HepG2 (cell line): ENCODE data around the gene ESRP2. TPM values are rescaled to one million over a fixed set of nuclear protein-coding genes. Genes with fewer than 3 reads are reported as not detected.

Experiments used
- ELF3 ChIP-seq: IDR thresholded peaks from 2 replicates; pipeline ENCODE4 v1.6.1; 2016; ENCODE audit warnings: missing genetic modification reagents, missing compliant biosample characterization
- HMGA1 ChIP-seq: sonication (generic); formaldehyde crosslinking; conservative IDR thresholded peaks from 2 replicates; pipeline ENCODE4 v1.4.0; 2020; ENCODE audit warnings: missing genetic modification reagents
- MEIS2 ChIP-seq: sonication (generic); formaldehyde crosslinking; IDR thresholded peaks from 2 replicates; pipeline ENCODE4 v1.9.0; 2021; ENCODE audit warnings: mild to moderate bottlenecking, missing genetic modification reagents
- NRL ChIP-seq: sonication (generic); formaldehyde crosslinking; IDR thresholded peaks from 2 replicates; pipeline ENCODE4 v1.5.0; 2020; ENCODE audit warnings: missing genetic modification reagents, mild to moderate bottlenecking, moderate library complexity, borderline replicate concordance
- POLR2A ChIP-seq, 2 experiments: IDR thresholded peaks; 2 replicates each; pipeline ENCODE4 v1.6.1; 2011; ENCODE audit warnings: low read depth in 2 of 2, low read length in 2 of 2, mild to moderate bottlenecking in 1 of 2, moderate library complexity in 1 of 2; ENCODE audit not compliant: insufficient read depth in 1 of 2
- SATB2 ChIP-seq: sonication (generic); formaldehyde crosslinking; IDR thresholded peaks from 2 replicates; pipeline ENCODE4 v1.5.0; 2020; ENCODE audit warnings: missing genetic modification reagents
- SKI ChIP-seq: fragments of 450-650 bp; IDR thresholded peaks from one replicate; pipeline ENCODE4 v1.6.1; 2018; ENCODE audit warnings: mild to moderate bottlenecking; ENCODE audit not compliant: partially characterized antibody
- SMC3 ChIP-seq: IDR thresholded peaks from 2 replicates; pipeline ENCODE4 v1.6.1; 2011; ENCODE audit warnings: low read length, improper control_type of control experiment
- SPEN ChIP-seq: sonication (generic); formaldehyde crosslinking; IDR thresholded peaks from 2 replicates; pipeline ENCODE4 v1.5.1; 2020; ENCODE audit warnings: low read depth, mild to moderate bottlenecking, missing genetic modification reagents
- TBP ChIP-seq: sonication (generic); formaldehyde crosslinking; IDR thresholded peaks from 2 replicates; pipeline ENCODE4 v1.5.0; 2020; ENCODE audit warnings: missing genetic modification reagents
- TOE1 ChIP-seq: sonication (generic); formaldehyde crosslinking; IDR thresholded peaks from 2 replicates; pipeline ENCODE4 v1.4.0; 2020; ENCODE audit warnings: mild to moderate bottlenecking, missing genetic modification reagents
- TP53 ChIP-seq: sonication (generic); formaldehyde crosslinking; conservative IDR thresholded peaks from 2 replicates; pipeline ENCODE4 v1.4.0; 2020; ENCODE audit warnings: missing genetic modification reagents
- ZNF296 ChIP-seq: sonication (generic); formaldehyde crosslinking; conservative IDR thresholded peaks from 2 replicates; pipeline ENCODE4 v1.5.0; 2020; ENCODE audit warnings: mild to moderate bottlenecking, missing genetic modification reagents
- ZNF329 ChIP-seq: sonication (generic); formaldehyde crosslinking; IDR thresholded peaks from 2 replicates; pipeline ENCODE4 v1.9.0; 2021; ENCODE audit warnings: low read depth, mild to moderate bottlenecking, missing genetic modification reagents
- ZNF343 ChIP-seq: sonication (generic); formaldehyde crosslinking; IDR thresholded peaks from 2 replicates; pipeline ENCODE4 v1.4.0; 2020; ENCODE audit warnings: mild to moderate bottlenecking, missing genetic modification reagents
- ZNF44 ChIP-seq: sonication (generic); formaldehyde crosslinking; IDR thresholded peaks from 2 replicates; pipeline ENCODE4 v1.5.1; 2020; ENCODE audit warnings: mild to moderate bottlenecking, missing genetic modification reagents
- polyA plus RNA-seq, 8 experiments: library from polyadenylated mRNA; depleted of rRNA in 3 of 8; stranded (reverse) in 7 of 8; unstranded in 1 of 8; fragments of >200 nt; fragmentation: Illumina TruSeq in 4 of 8; extraction: Trizol in 4 of 8; gene quantifications; 2 replicates each; pipeline versions ENCODE4 v1.2.1 to v1.2.3, GENCODE V29; 2011 to 2016; ENCODE audit warnings: low read depth in 4 of 8, missing spikeins in 1 of 8, mixed read lengths in 1 of 8; ENCODE audit not compliant: insufficient read depth in 1 of 8
- total RNA-seq, 5 experiments: library from RNA; depleted of rRNA; stranded (reverse); fragments of >200 nt; fragmentation: Illumina TruSeq; extraction: Trizol; gene quantifications; 2 replicates each; pipeline ENCODE4 v1.2.3, GENCODE V29; 2016; ENCODE audit warnings: low read depth in 1 of 5
- TF ChIP-seq, protein P1 (sequence below): IDR thresholded peaks from 2 replicates; pipeline ENCODE4 v1.6.1; 2016
- TF ChIP-seq, protein P2 (sequence below): sonication (generic); formaldehyde crosslinking; IDR thresholded peaks from one replicate; pipeline ENCODE4 v1.5.1; 2020; ENCODE audit warnings: mild to moderate bottlenecking, missing genetic modification reagents; ENCODE audit errors: not compliant biosample characterization
- TF ChIP-seq, protein P3 (sequence below): sonication (generic); formaldehyde crosslinking; IDR thresholded peaks from 2 replicates; pipeline ENCODE4 v1.8.1; 2023; ENCODE audit warnings: mild to moderate bottlenecking, moderate library complexity, missing genetic modification reagents

The ESRP2 gene
- total and polyA plus RNA-seq, 2 of the 13 experiments (the other 11 are each of a cell fraction or from before 2014, with no cell fraction given) = 21.1 to 32.4 TPM

DNA sequence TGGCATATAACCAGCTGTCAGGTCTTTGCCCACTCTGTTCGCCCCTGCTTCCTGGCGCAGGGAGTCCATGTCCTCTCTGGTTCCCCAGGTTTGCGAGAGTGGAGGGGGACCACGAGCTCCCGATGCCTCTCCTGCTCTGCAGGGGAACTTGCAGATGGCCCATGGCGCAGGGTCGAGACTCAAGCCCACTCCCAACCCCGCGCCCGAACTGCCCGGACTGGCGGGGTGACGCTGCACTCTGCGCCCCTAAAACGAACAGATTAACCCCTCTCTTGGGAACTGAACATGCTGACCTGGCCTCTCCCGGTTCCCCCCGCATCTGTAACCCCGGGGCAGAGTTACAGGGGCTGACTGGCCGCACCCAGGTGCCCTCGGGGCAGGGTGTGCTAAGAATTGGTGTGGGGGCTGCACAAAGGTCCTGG, 8.6 kb upstream of the ESRP2 start (continued):
- TF ChIP-seq POLR2A (IDR thresholded peaks at IDR 0.05; ENCODE audit: insufficient read depth in 1 of 2, low read depth in 2 of 2, low read length in 2 of 2) (no peak), SKI (no peak), TOE1 (CRISPR knock-in tag) (no peak), SPEN (no peak), ZNF44 (CRISPR knock-in tag) (no peak), SATB2 (CRISPR knock-in tag) (no peak), MEIS2 (CRISPR knock-in tag) (0 out of 2 replicates have a peak, but pooled peaks have one; percentile 7), ZNF343 (CRISPR knock-in tag) (0 out of 2 replicates have a peak, but pooled peaks have one; percentile 4), HMGA1 (no peak), ELF3 (CRISPR knock-in tag) (no peak), NRL (CRISPR knock-in tag) (0 out of 2 replicates have a peak, but pooled peaks have one; percentile 66), ZNF296 (CRISPR knock-in tag) (no peak), ZNF329 (CRISPR knock-in tag) (0 out of 2 replicates have a peak, but pooled peaks have one; percentile 37), SMC3 (no peak), TBP (CRISPR knock-in tag) (no peak), TP53 (CRISPR knock-in tag) (0 out of 2 replicates have a peak, but pooled peaks have one; percentile 50)
- TF ChIP-seq, protein P1, sequence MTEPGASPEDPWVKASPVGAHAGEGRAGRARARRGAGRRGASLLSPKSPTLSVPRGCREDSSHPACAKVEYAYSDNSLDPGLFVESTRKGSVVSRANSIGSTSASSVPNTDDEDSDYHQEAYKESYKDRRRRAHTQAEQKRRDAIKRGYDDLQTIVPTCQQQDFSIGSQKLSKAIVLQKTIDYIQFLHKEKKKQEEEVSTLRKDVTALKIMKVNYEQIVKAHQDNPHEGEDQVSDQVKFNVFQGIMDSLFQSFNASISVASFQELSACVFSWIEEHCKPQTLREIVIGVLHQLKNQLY = 0 out of 2 replicates have a peak, but pooled peaks have one; percentile 1
- TF ChIP-seq, protein P2, sequence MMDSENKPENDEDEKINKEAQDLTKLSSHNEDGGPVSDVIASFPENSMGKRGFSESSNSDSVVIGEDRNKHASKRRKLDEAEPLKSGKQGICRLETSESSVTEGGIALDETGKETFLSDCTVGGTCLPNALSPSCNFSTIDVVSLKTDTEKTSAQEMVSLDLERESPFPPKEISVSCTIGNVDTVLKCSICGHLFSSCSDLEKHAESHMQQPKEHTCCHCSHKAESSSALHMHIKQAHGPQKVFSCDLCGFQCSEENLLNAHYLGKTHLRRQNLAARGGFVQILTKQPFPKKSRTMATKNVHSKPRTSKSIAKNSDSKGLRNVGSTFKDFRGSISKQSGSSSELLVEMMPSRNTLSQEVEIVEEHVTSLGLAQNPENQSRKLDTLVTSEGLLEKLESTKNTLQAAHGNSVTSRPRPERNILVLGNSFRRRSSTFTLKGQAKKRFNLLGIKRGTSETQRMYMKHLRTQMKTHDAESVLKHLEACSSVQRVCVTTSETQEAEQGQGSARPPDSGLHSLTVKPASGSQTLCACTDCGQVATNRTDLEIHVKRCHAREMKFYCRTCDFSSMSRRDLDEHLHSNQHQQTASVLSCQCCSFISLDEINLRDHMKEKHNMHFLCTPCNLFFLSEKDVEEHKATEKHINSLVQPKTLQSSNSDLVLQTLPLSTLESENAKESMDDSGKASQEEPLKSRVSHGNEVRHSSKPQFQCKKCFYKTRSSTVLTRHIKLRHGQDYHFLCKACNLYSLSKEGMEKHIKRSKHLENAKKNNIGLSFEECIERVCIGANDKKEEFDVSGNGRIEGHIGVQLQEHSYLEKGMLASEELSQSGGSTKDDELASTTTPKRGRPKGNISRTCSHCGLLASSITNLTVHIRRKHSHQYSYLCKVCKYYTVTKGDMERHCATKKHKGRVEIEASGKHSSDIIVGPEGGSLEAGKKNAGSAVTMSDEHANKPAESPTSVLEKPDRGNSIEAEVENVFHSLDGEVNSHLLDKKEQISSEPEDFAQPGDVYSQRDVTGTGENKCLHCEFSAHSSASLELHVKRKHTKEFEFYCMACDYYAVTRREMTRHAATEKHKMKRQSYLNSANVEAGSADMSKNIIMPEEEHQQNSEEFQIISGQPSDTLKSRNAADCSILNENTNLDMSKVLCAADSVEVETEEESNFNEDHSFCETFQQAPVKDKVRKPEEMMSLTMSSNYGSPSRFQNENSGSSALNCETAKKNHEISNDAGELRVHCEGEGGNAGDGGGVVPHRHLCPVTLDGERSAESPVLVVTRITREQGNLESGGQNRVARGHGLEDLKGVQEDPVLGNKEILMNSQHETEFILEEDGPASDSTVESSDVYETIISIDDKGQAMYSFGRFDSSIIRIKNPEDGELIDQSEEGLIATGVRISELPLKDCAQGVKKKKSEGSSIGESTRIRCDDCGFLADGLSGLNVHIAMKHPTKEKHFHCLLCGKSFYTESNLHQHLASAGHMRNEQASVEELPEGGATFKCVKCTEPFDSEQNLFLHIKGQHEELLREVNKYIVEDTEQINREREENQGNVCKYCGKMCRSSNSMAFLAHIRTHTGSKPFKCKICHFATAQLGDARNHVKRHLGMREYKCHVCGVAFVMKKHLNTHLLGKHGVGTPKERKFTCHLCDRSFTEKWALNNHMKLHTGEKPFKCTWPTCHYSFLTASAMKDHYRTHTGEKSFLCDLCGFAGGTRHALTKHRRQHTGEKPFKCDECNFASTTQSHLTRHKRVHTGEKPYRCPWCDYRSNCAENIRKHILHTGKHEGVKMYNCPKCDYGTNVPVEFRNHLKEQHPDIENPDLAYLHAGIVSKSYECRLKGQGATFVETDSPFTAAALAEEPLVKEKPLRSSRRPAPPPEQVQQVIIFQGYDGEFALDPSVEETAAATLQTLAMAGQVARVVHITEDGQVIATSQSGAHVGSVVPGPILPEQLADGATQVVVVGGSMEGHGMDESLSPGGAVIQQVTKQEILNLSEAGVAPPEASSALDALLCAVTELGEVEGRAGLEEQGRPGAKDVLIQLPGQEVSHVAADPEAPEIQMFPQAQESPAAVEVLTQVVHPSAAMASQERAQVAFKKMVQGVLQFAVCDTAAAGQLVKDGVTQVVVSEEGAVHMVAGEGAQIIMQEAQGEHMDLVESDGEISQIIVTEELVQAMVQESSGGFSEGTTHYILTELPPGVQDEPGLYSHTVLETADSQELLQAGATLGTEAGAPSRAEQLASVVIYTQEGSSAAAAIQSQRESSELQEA = peak; percentile 19
- TF ChIP-seq, protein P3, sequence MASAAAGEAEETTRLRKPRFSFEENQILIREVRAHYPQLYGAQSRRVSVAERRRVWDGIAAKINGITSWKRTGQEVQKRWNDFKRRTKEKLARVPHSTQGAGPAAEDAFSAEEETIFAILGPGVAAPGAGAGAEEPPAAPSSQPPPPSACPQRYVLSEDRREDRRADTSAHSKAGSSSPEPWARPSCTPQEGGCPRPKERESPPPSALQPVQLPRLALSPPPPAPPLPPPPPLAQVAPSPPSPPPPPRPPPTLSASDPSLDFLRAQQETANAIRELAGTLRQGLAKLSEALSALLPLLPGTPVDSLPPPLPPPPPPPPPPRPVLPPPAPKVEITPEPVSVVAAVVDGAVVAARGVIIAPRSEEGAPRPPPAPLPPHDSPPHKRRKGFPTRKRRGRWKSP (CRISPR knock-in tag) = no peak
